ENCODE results near the gene DGCR8.

GRCh38 chr22:20150381-20151275 is 70.6 kb downstream of the DGCR8 start, which contains the start of gene CCDC188:
- TF ChIP-seq CTCF (conservative IDR thresholded peaks at IDR 0.05) (no peak), EZH2 (IDR thresholded peaks at IDR 0.05; ENCODE audit: low read depth) (no peak)

Data from PC-9 (cell line).